Measurements from ENCODE around the gene ASPN.

DNA sequence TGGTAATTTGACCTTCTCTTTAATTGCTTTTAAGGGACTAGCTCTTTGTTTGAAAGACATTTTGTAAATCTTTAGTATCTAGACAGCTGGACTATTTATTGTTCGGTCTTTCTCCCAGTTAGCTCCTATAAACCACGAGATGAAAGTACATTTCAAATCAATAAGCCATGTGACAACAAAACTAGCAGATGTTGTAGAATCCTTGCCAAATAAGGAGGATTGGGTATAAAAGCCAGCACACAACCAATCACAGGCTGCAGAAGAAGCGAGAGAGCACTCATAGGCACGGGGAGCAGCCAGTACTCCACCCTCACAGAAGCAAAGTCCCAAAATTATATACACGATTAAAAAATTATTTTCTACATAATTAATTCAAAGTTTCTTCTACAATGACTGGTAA, 50.0 kb downstream of the ASPN start:
- TF ChIP-seq ZNF274 (IDR thresholded peaks at IDR 0.05; ENCODE audit: low read depth, low read length) = no peak
- no peak for TF ChIP-seq SUZ12 (IDR thresholded peaks at IDR 0.05; ENCODE audit: extremely low read depth, insufficient read depth, insufficient read length)
- TF ChIP-seq YY1 (IDR thresholded peaks at IDR 0.05; ENCODE audit: insufficient read depth, insufficient read length) = no peak

All from NT2/D1 (cell line).